Mucosa of descending colon (tissue), 3 donors: Measurements from ENCODE around the gene SLC15A1. TPM values are rescaled to one million over a fixed set of nuclear protein-coding genes. Genes with fewer than 3 reads are reported as not detected.

ENCODE experiments used
- ATAC-seq: fragments of 200-7000 bp; cut with Tn5 transposase; one replicate; pipeline ENCODE4 v1.9.1; 2020; ENCODE audit warnings: mild to moderate bottlenecking, moderate library complexity
- DNase-seq, 3 donors: peaks; one replicate each; pipeline ENCODE4 v3.0.0-alpha.2; 2020
- H3K36me3 ChIP-seq: fragments of 200-600 bp; one replicate; pipeline ENCODE4 v1.8.0; 2021; ENCODE audit warnings: low read depth, mild to moderate bottlenecking
- H3K4me1 ChIP-seq: fragments of 200-600 bp; one replicate; pipeline ENCODE4 v1.8.0; 2021; ENCODE audit warnings: low read depth, mild to moderate bottlenecking
- H3K4me3 ChIP-seq: fragments of 200-600 bp; one replicate; pipeline ENCODE4 v1.8.0; 2021; ENCODE audit warnings: mild to moderate bottlenecking
- H3K9me3 ChIP-seq: fragments of 200-600 bp; one replicate; pipeline ENCODE4 v1.8.0; 2021; ENCODE audit warnings: mild to moderate bottlenecking
- intact Hi-C, 2 donors: fragments of 100-400 bp; cut with DNase I in 1 of 2; cut with micrococcal nuclease in 1 of 2; formaldehyde crosslinking; loops; one replicate each; pipeline versions ENCODE4 v1.11.0 to v1.11.1; 2022; cut with DNase I, micrococcal nuclease
- total RNA-seq, 3 donors: library from RNA; stranded (reverse); fragmentation: NEBNext Ultra II Directional in 2 of 3; extraction: Animal tissue kit (Norgen Biotek cat#: 25700) in 2 of 3; gene quantifications; one replicate each; pipeline versions ENCODE4 v1.2.1 to v1.2.4, GENCODE V29; 2021 to 2023
- TF ChIP-seq, protein P1 (sequence below): fragments of 200-600 bp; IDR thresholded peaks from one replicate; pipeline ENCODE4 v1.8.0; 2022; ENCODE audit warnings: antibody characterized with exemption, mild to moderate bottlenecking
- donor health status: DM: no; HTN: no; CAD: no; lungs with moderate emphysema.
- donor health status: DM: no; HTN: no; CAD: no.
- donor health status: DM: no; HTN: yes; CAD: no.

SLC15A1 gene
- total RNA-seq, 3 donors from 2014 or later = 27.2 to 45.1 (median 37.9) TPM

DNA sequence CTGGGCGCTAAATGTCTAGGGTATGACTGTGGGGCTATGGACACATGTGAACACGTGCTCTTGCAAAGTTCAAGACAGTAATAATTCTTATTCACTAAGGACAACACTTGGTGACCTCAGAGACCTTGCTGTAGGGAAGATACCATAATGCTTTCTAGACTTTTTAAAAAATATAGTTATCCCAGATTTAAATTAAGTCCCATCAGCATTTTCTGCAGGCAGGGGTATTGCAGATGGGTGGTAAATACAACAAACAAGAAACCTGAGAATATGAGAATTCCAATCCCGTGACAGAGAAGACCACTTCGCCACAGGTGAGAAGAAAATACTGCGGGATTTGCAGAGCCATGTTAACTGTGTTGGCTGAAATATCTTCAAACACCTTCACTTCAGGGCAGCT, 65.2 kb downstream of the SLC15A1 start:
- TF ChIP-seq, protein P1, sequence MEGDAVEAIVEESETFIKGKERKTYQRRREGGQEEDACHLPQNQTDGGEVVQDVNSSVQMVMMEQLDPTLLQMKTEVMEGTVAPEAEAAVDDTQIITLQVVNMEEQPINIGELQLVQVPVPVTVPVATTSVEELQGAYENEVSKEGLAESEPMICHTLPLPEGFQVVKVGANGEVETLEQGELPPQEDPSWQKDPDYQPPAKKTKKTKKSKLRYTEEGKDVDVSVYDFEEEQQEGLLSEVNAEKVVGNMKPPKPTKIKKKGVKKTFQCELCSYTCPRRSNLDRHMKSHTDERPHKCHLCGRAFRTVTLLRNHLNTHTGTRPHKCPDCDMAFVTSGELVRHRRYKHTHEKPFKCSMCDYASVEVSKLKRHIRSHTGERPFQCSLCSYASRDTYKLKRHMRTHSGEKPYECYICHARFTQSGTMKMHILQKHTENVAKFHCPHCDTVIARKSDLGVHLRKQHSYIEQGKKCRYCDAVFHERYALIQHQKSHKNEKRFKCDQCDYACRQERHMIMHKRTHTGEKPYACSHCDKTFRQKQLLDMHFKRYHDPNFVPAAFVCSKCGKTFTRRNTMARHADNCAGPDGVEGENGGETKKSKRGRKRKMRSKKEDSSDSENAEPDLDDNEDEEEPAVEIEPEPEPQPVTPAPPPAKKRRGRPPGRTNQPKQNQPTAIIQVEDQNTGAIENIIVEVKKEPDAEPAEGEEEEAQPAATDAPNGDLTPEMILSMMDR = no peak
- DNase-seq (no peak), ATAC-seq (no peak)
- intact Hi-C loops = no loop called here
- Histone ChIP-seq H3K36me3 (no peaks in the 10 kb centered on the region), H3K4me1 (no peaks in the 10 kb centered on the region), H3K4me3 (no peak overlapping the region), H3K9me3 (no peaks in the 10 kb centered on the region)

DNA sequence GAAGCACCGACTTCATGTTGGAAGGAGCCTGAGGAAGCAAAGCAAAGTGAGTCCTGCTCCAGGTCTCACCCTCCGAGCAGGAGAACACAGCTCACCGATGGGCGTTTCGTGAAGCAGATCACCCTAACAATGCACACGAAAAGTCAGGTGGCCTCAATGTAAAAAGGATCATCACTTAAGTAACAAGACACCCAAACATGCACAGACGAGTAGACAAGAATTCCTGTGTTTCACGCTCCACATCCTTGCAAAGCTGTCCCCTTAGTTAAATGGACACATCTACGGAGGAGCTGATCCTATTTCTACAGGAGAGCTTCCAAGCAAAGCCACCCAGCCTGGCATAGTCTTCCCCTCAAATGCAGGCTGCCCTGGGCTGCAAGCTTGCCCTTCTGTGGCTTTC, 66.2 kb downstream of the SLC15A1 start:
- ATAC-seq = no peak
- Histone ChIP-seq H3K36me3 (no peaks in the 10 kb centered on the region), H3K4me1 (no peaks in the 10 kb centered on the region), H3K9me3 (no peaks in the 10 kb centered on the region), H3K4me3 (no peak overlapping the region)
- no peak for DNase-seq
- intact Hi-C loops = no loop called here
- TF ChIP-seq, protein P1 = no peak

DNA sequence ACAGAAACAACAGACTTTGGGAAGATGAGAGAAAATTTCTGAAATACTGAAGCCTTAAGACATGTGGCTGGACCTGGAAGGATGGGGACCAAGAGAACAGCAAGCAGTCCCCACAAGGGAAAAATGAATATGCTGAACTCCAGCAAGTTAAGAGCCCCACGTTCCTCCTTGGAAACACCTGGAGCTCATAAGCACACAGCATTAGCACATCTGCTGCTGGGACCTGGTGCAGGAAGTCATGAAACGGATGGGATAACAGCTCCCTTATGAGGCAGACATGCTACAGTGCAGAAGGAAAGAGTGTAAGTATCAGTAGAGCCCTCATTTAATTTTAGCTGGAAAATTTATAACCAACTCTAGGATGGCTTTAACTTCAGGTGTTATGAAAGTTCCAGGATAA, 67.3 kb downstream of the SLC15A1 start:
- TF ChIP-seq, protein P1 = no peak
- intact Hi-C loops = no loop called here
- no peaks in the 10 kb centered on the region for H3K9me3 ChIP-seq
- ATAC-seq (no peak), DNase-seq (no peak)
- no peaks in the 10 kb centered on the region for H3K4me1 ChIP-seq
- H3K36me3 ChIP-seq = no peaks in the 10 kb centered on the region
- no peak overlapping the region for H3K4me3 ChIP-seq

- Histone ChIP-seq H3K9me3 (no peaks in the 10 kb centered on the region), H3K4me3 (no peak overlapping the region), H3K4me1 (no peaks in the 10 kb centered on the region), H3K36me3 (no peaks in the 10 kb centered on the region)
- intact Hi-C loops = no loop called here
- TF ChIP-seq, protein P1 = no peak
- DNase-seq (no peak), ATAC-seq (no peak)
Measured at GRCh38 chr13:98681049-98681448, 71.4 kb downstream of the SLC15A1 start.

DNA sequence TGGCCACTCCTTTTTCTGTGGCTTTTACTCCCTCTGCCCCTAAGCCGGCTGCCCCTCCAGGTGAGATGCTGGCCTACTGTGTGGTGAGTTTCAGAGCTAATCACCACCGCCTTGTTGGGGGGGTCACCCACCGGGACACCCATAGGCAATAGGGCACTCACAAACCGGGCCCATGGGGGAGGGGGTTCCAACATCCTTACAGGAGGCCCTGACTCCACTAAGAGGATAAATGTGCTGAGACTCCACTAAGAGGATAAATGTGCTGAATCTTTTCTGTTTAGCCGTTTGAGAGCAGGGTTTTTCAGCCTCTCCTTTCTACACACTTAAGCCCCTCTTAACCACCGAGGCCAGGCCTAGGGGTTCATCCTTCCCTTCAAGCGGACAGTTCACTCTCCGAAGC, 73.7 kb downstream of the SLC15A1 start:
- H3K4me3 ChIP-seq = no peak overlapping the region
- TF ChIP-seq, protein P1 = no peak
- no peak for ATAC-seq

GRCh38 chr13:98677398-98677797, 75.1 kb downstream of the SLC15A1 start:
- no peaks in the 10 kb centered on the region for H3K9me3 ChIP-seq
- DNase-seq (no peak), ATAC-seq (no peak)
- H3K4me3 ChIP-seq = no peak overlapping the region
- H3K36me3 ChIP-seq = no peaks in the 10 kb centered on the region
- H3K4me1 ChIP-seq = peaks cover 9% of the 10 kb centered on the region
- intact Hi-C loops = no loop called here
- TF ChIP-seq, protein P1 = no peak

More for the DNA sequence above, 73.7 kb downstream of the SLC15A1 start:
- intact Hi-C loops = no loop called here
- no peaks in the 10 kb centered on the region for H3K9me3 ChIP-seq
- no peaks in the 10 kb centered on the region for H3K4me1 ChIP-seq
- H3K36me3 ChIP-seq = no peaks in the 10 kb centered on the region
- DNase-seq = no peak
